ENCODE data around the gene GRK5.

Gene GRK5

GRCh38 chr10:119504651-119505050, 297.3 kb downstream of the GRK5 start:
- no peak for DNase-seq (ENCODE audit: low read depth in 2 of 2)

- DNase-seq (ENCODE audit: low read depth in 2 of 2) = no peak
These were observed 297.8 kb downstream of the GRK5 start for GRCh38 chr10:119505131-119505551.
